Measurements from ENCODE around the gene OR2T4.
A peak's percentile ranks its signal among the peaks of the same experiment; 100 is the strongest.

The OR2T4 gene

GRCh38 chr1:248361121-248361715, at the start of gene OR2T4:
TSS of gene OR2T4 (plus strand) at chr1:248361665. CDS start at chr1:248361665, 0 bp downstream.
- no peak for DNase-seq (ENCODE audit: low read depth in 2 of 2)

GRCh38 chr1:248316796-248317195, 44.7 kb upstream of the OR2T4 start:
- no peak for DNase-seq (ENCODE audit: low read depth in 2 of 2)

- DNase-seq (ENCODE audit: low read depth in 2 of 2) = no peak
Observed at GRCh38 chr1:248324468-248324867, 37.0 kb upstream of the OR2T4 start, which contains the start of gene OR2M7. TSS of gene OR2M7 (minus strand) at chr1:248324568. CDS start at chr1:248324568, 0 bp downstream.

- no peak for DNase-seq (ENCODE audit: low read depth in 2 of 2)
Observed at GRCh38 chr1:248343451-248343850, 18.0 kb upstream of the OR2T4 start.

- no peak for DNase-seq (ENCODE audit: low read depth in 2 of 2)
Observed at GRCh38 chr1:248348475-248348874, 13.0 kb upstream of the OR2T4 start, which contains the start of gene OR14C36. TSS of gene OR14C36 (plus strand) at chr1:248348775. CDS start at chr1:248348775, 0 bp downstream.

- DNase-seq (ENCODE audit: low read depth in 2 of 2) = no peak
Observed at GRCh38 chr1:248359415-248359814, 2.0 kb upstream of the OR2T4 start.

- DNase-seq (ENCODE audit: low read depth in 2 of 2) = no peak
Observed at GRCh38 chr1:248366609-248367008, 5.1 kb downstream of the OR2T4 start.

- no peak for DNase-seq (ENCODE audit: low read depth in 2 of 2)
Observed at GRCh38 chr1:248372394-248372793, 10.9 kb downstream of the OR2T4 start.

GRCh38 chr1:248373761-248374160, 12.3 kb downstream of the OR2T4 start:
- DNase-seq (ENCODE audit: low read depth in 2 of 2) = no peak

- no peak for DNase-seq (ENCODE audit: low read depth in 2 of 2)
Observed at GRCh38 chr1:248375446-248375845, 14.0 kb downstream of the OR2T4 start, which contains the start of gene OR2T6. TSS of gene OR2T6 (plus strand) at chr1:248375746. CDS start at chr1:248387609, 11,863 bp downstream.

GRCh38 chr1:248376916-248377315, 15.5 kb downstream of the OR2T4 start:
- DNase-seq (ENCODE audit: low read depth in 2 of 2) = no peak

GRCh38 chr1:248380854-248381253, 19.4 kb downstream of the OR2T4 start:
- DNase-seq (ENCODE audit: low read depth in 2 of 2) = no peak

- DNase-seq (ENCODE audit: low read depth in 2 of 2) = no peak
Observed at GRCh38 chr1:248388426-248388825, 27.0 kb downstream of the OR2T4 start.

GRCh38 chr1:248393050-248393449, 31.6 kb downstream of the OR2T4 start:
- DNase-seq (ENCODE audit: low read depth in 2 of 2) = no peak

GRCh38 chr1:248402748-248403147, 41.3 kb downstream of the OR2T4 start, which contains the start of gene OR2T1:
TSS of gene OR2T1 (plus strand) at chr1:248403048. CDS start at chr1:248406148, 3,100 bp downstream.
- no peak for DNase-seq (ENCODE audit: low read depth in 2 of 2)

GRCh38 chr1:248404024-248404423, 42.6 kb downstream of the OR2T4 start:
- peak in 1 of 2 experiments; percentile 1 for DNase-seq (ENCODE audit: low read depth in 2 of 2)

GRCh38 chr1:248406721-248407692, 45.5 kb downstream of the OR2T4 start:
- DNase-seq (ENCODE audit: low read depth in 2 of 2) = no peak
